Measurements from ENCODE around the gene SLC25A33. TPM values are rescaled to one million over a fixed set of nuclear protein-coding genes. Genes with fewer than 3 reads are reported as not detected.
"Not testable (repeated sequence)": the region's sequence is repeated elsewhere in the genome, so short reads cannot be mapped to it uniquely, and the experiment has no call there.

The SLC25A33 gene
- total RNA-seq, result 3.9 TPM

GRCh38 chr1:9539165-9539828 is at the start of gene SLC25A33:
TSS of gene SLC25A33 (plus strand) at chr1:9539465. CDS start at chr1:9539692, 227 bp downstream.
- DNase-seq (ENCODE audit: low spot score), result peak; percentile 99

- peak; percentile 94 for DNase-seq (ENCODE audit: low spot score)
Measured at GRCh38 chr1:9490605-9491339, 48.5 kb upstream of the SLC25A33 start.

DNA sequence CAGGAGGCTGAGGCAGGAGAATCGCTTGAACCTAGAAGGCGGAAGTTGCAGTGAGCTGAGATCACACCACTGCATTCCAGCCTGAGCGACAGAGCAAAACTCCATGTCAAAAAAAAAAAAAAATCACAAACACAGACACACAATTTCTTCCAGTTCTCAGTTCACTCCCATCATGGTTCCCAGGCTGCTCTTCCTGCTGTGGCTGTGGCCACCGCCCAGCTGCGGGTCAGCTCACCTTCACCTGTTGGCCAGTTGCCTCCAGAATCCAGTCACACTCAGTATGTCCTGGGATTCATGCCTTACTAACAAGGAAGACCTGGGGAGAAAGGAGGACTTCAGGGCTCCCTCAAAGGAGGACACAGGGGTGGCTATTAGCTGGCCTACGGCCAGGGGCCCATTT is 45.9 kb upstream of the SLC25A33 start:
- DNase-seq (ENCODE audit: low spot score), result no peak

GRCh38 chr1:9494936-9495758 is 44.1 kb upstream of the SLC25A33 start:
- DNase-seq (ENCODE audit: low spot score), result peak; percentile 50

GRCh38 chr1:9495854-9496374 is 43.4 kb upstream of the SLC25A33 start:
- no peak for DNase-seq (ENCODE audit: low spot score)

- DNase-seq (ENCODE audit: low spot score), result peak; percentile 47
Measured at GRCh38 chr1:9500756-9501754, 38.2 kb upstream of the SLC25A33 start.

DNA sequence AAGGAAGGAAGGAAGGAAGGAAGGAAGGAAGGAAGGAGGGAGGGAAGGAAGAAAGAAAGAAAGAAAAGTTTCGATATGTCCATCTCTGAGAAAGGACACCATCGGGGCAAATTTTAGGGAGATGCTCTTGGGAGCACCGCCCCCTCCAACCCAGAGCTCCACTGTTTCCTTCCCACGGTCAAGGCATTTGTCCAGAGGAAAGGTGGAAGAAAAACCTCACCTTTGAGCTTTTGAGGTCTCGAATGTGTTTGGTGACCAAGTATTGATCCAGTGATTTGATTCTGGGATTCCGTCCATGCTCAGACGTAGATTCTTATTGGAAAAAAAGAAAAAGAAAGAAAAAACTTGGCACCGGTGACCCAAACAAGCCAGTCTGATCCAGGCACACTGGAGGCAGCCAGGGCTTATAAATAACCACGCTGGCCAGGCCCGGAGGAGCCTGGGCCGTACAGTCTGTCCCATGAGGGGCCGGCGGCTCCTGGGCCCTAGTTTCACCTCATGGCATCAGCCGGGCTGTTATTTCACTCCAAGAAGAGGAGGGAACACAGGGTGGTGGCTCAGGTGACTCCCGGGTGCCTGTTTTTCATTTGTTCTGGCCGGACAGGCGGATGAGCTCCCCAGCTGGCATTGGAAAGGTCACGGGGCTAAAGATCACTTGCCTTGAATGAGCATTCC is 36.1 kb upstream of the SLC25A33 start:
- DNase-seq (ENCODE audit: low spot score), result no peak

DNA sequence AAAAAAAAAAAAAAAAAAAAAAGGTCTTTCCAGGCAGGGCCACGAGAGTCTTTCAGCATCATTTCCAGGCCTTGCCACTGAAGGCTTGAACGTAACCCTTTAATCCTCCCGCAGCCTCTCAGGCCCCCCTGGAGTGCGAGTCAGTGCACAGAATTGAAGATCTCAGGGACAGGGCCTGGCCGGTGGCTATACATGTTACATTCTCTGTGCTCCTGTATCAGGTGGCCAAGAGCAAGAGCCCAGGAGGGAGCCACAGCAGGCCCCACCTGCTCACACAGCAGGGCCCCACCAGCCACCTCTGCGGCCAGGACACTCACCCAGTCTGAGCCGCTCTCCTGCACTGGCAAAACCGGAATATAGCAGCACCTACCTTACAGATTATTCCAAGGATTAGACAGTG is 34.1 kb upstream of the SLC25A33 start:
- DNase-seq (ENCODE audit: low spot score), result no peak

- DNase-seq (ENCODE audit: low spot score), result no peak
Measured at GRCh38 chr1:9506901-9507300, 32.4 kb upstream of the SLC25A33 start.

DNA sequence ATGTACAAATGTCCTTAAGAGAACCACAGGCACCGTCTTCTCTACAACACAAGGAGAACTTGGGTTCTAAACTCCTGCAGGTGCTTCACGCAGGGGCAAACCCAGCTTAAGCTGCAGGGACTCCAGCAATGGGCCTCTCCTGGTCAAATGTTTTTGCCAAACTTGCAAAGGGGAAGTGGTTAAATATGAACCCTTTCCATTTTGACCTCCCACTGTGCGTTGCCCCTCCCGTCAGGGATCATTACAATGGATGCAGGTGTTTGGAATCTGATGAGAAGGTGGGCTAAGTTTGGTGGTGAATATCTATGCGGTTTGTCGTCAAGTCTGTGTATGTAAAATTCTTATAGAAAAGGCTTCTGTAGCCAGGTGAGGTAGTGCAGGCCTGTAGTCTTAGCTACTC is 29.1 kb upstream of the SLC25A33 start:
- DNase-seq (ENCODE audit: low spot score), result no peak

DNA sequence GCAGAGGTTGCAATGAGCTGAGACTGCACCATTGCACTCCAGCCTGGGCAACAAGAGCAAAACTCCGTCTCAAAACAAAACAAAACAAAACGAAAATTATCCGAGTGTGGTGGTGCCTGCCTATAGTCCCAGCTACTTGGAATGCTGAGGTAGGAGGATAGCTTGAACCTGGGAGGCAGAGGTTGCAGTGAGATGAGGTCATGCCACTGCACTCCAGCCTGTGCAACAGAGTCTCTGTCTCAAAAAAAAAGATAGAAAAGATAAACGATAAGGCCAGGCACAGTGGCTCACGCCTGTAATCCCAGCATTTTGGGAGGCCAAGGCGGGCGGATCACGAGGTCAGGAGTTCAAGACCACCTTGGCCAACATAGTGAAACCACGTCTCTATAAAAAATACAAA is 23.7 kb upstream of the SLC25A33 start:
- not testable (repeated sequence) for DNase-seq (ENCODE audit: low spot score)

DNA sequence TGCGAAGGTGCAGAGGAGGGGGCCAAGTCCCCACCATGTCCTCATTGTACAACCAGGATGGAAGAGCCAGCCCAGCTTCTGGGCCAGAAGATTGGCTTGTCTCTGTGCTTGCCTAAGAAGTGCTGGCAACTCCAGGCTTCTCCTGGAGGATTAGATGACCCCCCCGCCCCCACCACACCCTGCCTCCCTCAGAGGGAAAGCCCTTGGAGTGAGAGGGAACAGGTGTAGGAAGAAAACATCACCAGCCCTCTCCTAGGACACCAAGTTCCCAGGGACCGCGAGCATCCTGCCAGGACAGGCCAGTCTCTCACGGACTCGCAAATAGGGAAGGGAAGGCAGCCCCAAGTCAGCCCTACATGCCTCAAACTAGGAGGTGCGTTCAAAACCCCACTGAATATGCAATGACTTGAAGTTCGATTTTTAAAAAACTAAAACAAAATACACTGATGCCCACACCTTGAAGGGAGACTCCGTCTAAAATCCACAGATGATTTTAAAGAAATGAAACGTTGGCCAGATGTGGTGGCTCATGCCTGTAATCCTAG is 20.7 kb upstream of the SLC25A33 start:
- DNase-seq (ENCODE audit: low spot score), result no peak

DNA sequence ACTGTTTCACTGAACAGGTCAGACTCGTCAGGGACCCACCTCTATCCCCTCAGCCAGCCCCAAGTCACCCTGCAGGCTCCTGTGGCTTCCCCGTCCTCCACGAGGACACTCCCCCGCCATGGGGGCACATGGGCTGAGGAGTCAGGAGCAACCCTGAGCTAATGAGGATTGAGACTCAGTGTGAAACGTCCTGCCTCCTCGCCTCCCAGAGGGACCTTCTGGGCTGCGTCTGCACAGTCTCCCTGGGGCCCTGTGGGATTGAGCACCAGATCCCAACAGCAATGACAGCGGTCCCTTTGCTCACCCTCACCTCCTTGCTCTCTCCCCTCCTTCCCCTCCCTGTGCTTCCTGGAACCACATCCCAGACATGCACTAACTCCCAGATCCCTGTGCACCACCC is 18.9 kb upstream of the SLC25A33 start:
- DNase-seq (ENCODE audit: low spot score), result no peak

GRCh38 chr1:9529190-9529589 is 10.1 kb upstream of the SLC25A33 start:
- DNase-seq (ENCODE audit: low spot score), result no peak

DNA sequence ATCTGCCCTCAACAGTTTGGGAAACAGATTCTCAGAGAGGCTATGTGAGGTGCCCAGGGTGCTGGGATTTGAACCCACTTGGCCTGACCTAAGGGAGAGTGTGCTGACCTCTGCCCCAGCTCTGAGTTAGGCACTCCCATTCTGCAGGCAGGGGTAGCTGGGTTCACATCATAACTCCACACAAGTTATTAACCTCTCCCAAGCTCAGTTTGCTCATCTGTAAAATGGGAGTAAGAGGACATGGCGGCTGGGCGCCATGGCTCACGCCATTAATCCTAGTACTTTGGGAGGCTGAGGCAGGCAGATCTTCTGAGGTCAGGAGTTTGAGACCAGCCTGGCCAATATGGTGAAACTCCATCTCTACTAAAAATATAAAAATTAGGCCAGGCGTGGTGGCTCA is 8.9 kb upstream of the SLC25A33 start:
- DNase-seq (ENCODE audit: low spot score), result no peak

DNA sequence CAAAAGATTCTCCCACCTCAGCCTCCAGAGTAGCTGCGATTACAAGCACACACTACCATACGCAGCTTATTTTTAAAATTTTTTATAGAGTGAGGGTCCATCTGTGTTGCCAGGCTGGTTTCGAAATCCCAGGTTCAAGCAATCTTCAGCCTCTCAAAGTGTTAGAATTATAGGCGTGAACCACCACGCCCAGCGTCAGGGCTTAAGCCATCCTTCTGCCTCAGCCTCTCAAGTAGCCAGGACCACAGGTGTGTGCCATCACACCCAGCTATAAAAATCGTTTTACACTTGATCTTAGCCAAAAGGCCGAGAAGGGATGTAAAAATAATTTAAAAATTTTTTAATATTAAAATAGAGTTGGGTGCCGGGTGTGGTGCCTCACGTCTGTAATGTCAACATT is 4.3 kb upstream of the SLC25A33 start:
- no peak for DNase-seq (ENCODE audit: low spot score)

- no peak for DNase-seq (ENCODE audit: low spot score)
Measured at GRCh38 chr1:9536301-9536700, 3.0 kb upstream of the SLC25A33 start.

- DNase-seq (ENCODE audit: low spot score), result peak; percentile 60
Measured at GRCh38 chr1:9537863-9538668, 1.2 kb upstream of the SLC25A33 start.

DNA sequence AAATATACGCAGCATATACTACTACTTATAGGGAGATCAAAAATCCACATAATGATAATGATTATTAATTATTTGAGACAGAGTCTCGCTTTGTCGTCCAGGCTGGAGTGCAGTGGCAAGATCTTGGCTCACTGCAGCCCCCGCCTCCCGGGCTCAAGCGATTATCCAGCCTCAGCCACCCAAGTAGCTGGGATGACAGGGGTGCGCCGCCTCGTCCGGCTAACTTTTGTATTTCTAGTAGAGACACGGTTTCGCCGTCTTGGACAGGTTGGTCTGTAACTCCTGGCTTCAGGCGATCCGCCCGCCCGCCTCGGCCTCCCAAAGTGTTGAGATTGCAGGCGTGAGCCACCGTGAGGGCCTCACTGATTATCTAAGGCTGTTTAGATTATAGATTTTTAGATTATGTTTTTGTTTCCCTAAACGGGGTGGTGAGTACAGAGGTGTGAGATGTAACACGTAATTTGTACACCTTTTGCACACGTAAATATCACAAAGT is 548 bp upstream of the SLC25A33 start:
- no peak for DNase-seq (ENCODE audit: low spot score)

All from ureter (tissue), 1 donor.